Uterus (tissue), 4 donors: ENCODE measurements around the gene SLC35F1. TPM values are rescaled to one million over a fixed set of nuclear protein-coding genes. Genes with fewer than 3 reads are reported as not detected.

Experiments
- DNase-seq, 2 donors: peaks; one replicate each; pipeline ENCODE4 v3.0.0-alpha.2; 2019 to 2020
- H3K27ac ChIP-seq, 2 donors: fragments of 200-600 bp; sonication (generic); 1 replicate in 1 of 2; 2 replicates in 1 of 2; pipeline ENCODE4 v1.5.1; 2016 to 2018
- H3K27me3 ChIP-seq, 2 donors: fragments of 200-600 bp; sonication (generic); one replicate each; pipeline ENCODE4 v1.5.1; 2018 to 2019; ENCODE audit warnings: control low read depth in 1 of 2
- H3K36me3 ChIP-seq, 2 donors: fragments of 200-600 bp; sonication (generic); one replicate each; pipeline ENCODE4 v1.5.1; 2019; ENCODE audit warnings: control low read depth in 1 of 2
- H3K4me1 ChIP-seq, 2 donors: fragments of 200-600 bp; sonication (generic); one replicate each; pipeline ENCODE4 v1.5.1; 2018 to 2019; ENCODE audit warnings: control low read depth in 1 of 2
- H3K4me3 ChIP-seq, 2 donors: fragments of 200-600 bp; sonication (generic); 1 replicate in 1 of 2; 2 replicates in 1 of 2; pipeline ENCODE4 v1.5.1; 2018 to 2019; ENCODE audit warnings: mild to moderate bottlenecking in 1 of 2
- H3K9me3 ChIP-seq, 2 donors: fragments of 200-600 bp; sonication (generic); one replicate each; pipeline ENCODE4 v1.5.1; 2019; ENCODE audit warnings: control low read depth in 1 of 2
- POLR2A ChIP-seq, 2 donors: fragments of 450-650 bp; IDR thresholded peaks; one replicate each; pipeline ENCODE4 v1.6.1; 2016; ENCODE audit warnings: antibody characterized with exemption in 2 of 2, mild to moderate bottlenecking in 1 of 2, moderate library complexity in 1 of 2
- intact Hi-C: fragments of 100-400 bp; cut with DNase I; formaldehyde crosslinking; loops from one replicate; pipeline ENCODE4 v1.15.1; 2023; ENCODE audit warnings: low total_unique reads
- total RNA-seq, 4 donors: library from RNA; depleted of rRNA in 3 of 4; stranded (reverse); fragments of >200 nt in 3 of 4; gene quantifications; one replicate each; pipeline versions ENCODE4 v1.1.0 to v1.2.4, GENCODE V29; 2014 to 2023
- TF ChIP-seq, protein P1 (sequence below), 4 experiments: fragments of 200-600 bp in 2 of 4; fragments of 450-650 bp in 2 of 4; sonication (generic) in 2 of 4; IDR thresholded peaks; one replicate each; pipeline ENCODE4 v1.5.1; 2016 to 2019; ENCODE audit warnings: antibody characterized with exemption in 4 of 4, mild to moderate bottlenecking in 2 of 4, moderate library complexity in 1 of 4
- donor health status: DM: yes; HTN: yes; CAD: no.

The SLC35F1 gene
- total RNA-seq, 4 donors from 2014 or later, result 1.0 to 12.1 (median 9.7) TPM

DNA sequence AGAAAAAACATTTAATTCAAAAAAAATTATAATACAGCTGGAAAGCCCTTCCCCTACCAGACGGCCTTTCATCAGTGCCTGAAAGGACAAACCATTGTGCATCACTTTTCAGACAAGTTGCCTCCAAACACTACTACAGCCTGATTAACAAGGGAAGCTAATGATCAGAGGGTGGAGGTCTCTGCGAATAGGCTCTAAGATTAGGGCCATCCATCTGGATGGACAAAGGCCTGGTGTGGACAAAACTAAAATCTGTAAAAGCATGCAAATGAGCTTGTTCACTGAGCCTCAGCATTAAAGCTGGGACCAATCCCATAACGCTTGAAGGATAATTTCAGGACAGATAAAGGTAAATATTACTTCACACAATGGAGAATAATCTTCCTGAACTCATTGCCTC lies 412.4 kb downstream of the SLC35F1 start:
- H3K36me3 ChIP-seq, result no peaks in the 10 kb centered on the region
- no peak overlapping the region for H3K4me3 ChIP-seq
- no peak for DNase-seq
- H3K4me1 ChIP-seq, result no peaks in the 10 kb centered on the region
- no peak for TF ChIP-seq POLR2A (IDR thresholded peaks at IDR 0.05)
- TF ChIP-seq, protein P1, sequence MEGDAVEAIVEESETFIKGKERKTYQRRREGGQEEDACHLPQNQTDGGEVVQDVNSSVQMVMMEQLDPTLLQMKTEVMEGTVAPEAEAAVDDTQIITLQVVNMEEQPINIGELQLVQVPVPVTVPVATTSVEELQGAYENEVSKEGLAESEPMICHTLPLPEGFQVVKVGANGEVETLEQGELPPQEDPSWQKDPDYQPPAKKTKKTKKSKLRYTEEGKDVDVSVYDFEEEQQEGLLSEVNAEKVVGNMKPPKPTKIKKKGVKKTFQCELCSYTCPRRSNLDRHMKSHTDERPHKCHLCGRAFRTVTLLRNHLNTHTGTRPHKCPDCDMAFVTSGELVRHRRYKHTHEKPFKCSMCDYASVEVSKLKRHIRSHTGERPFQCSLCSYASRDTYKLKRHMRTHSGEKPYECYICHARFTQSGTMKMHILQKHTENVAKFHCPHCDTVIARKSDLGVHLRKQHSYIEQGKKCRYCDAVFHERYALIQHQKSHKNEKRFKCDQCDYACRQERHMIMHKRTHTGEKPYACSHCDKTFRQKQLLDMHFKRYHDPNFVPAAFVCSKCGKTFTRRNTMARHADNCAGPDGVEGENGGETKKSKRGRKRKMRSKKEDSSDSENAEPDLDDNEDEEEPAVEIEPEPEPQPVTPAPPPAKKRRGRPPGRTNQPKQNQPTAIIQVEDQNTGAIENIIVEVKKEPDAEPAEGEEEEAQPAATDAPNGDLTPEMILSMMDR (IDR thresholded peaks at IDR 0.05), result no peak
- H3K27ac ChIP-seq, result peak overlapping the region; percentile 73 to 88
- no peaks in the 10 kb centered on the region for H3K27me3 ChIP-seq
- intact Hi-C loops, result no loop called here
- no peaks in the 10 kb centered on the region for H3K9me3 ChIP-seq

DNA sequence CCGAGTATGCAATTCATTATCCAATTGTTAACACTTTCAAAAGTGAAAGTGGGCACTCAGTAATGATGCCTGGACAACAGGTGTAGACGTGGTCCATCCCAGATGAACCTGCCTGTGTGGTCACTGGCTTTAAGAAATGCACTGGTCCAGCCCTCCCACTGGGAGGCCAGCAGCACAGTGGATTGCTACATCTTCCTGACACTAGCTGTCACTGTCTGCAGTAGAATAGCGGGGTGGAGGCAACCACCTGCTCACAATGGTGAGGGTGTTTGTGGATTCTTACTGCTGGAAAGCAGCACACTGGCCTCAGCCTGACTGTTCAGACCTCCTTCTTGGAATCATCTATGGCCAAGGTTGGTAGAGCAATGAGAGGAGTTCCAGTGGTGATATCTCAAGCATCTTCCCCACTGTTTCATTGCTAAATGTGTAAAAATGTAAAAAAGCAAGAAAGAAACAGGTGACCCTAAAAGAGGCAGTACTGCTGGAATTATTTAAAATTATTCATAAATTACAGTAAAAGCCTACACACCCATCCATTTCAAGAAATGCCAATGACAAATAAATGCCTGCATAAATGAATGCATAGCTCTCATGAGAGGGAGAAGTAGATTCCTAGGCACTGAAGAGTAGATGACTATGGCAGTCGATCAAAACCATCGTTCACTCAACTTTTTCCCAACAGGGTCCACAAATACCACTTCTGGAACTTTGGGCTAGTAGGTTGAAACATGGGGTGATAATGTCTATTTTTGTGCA lies 413.0 kb downstream of the SLC35F1 start:
- DNase-seq, result no peak
- Histone ChIP-seq H3K27ac (peak overlapping the region; percentile 73 to 88), H3K4me1 (no peaks in the 10 kb centered on the region), H3K27me3 (no peaks in the 10 kb centered on the region), H3K4me3 (no peak overlapping the region), H3K36me3 (no peaks in the 10 kb centered on the region), H3K9me3 (no peaks in the 10 kb centered on the region)
- intact Hi-C loops, result no loop called here
- no peak for TF ChIP-seq POLR2A (IDR thresholded peaks at IDR 0.05)
- TF ChIP-seq, protein P1 (IDR thresholded peaks at IDR 0.05), result no peak

DNA sequence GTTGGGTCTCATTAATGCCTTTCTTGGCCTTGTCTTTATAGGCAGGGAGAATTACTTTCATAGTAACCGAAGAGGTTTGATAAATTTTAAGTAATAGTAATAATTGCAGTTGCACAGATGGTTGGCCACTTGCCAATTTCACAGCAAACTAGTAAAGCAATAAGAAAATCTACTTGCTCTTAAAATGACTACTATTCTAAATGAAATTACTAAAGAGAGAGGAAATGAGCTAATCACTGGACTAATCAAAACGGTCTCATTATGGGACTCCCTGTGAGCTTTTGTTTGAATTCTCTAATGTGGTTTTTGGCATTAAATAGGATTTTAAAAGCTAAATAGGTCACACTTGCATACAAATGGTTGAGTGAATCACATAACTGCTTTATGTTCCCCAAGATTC lies 413.6 kb downstream of the SLC35F1 start:
- H3K27ac ChIP-seq, result peak overlapping the region; percentile 9 to 88
- H3K4me3 ChIP-seq, result no peak overlapping the region
- H3K9me3 ChIP-seq, result no peaks in the 10 kb centered on the region
- intact Hi-C loops, result no loop called here
- no peaks in the 10 kb centered on the region for H3K27me3 ChIP-seq
- no peak for TF ChIP-seq POLR2A (IDR thresholded peaks at IDR 0.05)
- TF ChIP-seq, protein P1 (IDR thresholded peaks at IDR 0.05), result no peak
- DNase-seq, result no peak
- no peaks in the 10 kb centered on the region for H3K4me1 ChIP-seq
- H3K36me3 ChIP-seq, result no peaks in the 10 kb centered on the region

DNA sequence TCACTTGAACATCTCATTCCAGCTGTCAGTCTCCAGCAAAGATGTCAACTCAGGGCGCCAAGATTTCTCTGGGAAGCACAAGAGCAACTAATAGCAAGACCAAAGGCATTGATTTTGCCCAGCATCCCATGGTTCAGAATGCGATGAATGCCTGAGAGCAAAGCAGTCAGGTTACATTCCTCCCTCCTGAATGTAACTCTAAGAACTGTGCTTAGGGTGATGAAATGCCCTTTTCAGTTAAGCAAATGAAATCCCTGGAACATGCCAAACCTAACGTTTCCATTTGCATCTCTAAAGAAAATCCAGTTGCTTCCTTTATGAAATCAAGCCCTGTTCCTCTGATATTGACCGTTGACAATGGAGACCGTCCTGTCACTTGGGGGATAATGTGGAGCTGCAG lies 417.1 kb downstream of the SLC35F1 start:
- intact Hi-C loops, result no loop called here
- Histone ChIP-seq H3K27me3 (no peaks in the 10 kb centered on the region), H3K9me3 (no peaks in the 10 kb centered on the region), H3K36me3 (no peaks in the 10 kb centered on the region), H3K27ac (no peak overlapping the region), H3K4me1 (peaks cover 0 to 4% of the 10 kb centered on the region in 2 donors), H3K4me3 (no peak overlapping the region)
- no peak for DNase-seq
- TF ChIP-seq, protein P1 (IDR thresholded peaks at IDR 0.05), result no peak
- TF ChIP-seq POLR2A (IDR thresholded peaks at IDR 0.05), result no peak

DNA sequence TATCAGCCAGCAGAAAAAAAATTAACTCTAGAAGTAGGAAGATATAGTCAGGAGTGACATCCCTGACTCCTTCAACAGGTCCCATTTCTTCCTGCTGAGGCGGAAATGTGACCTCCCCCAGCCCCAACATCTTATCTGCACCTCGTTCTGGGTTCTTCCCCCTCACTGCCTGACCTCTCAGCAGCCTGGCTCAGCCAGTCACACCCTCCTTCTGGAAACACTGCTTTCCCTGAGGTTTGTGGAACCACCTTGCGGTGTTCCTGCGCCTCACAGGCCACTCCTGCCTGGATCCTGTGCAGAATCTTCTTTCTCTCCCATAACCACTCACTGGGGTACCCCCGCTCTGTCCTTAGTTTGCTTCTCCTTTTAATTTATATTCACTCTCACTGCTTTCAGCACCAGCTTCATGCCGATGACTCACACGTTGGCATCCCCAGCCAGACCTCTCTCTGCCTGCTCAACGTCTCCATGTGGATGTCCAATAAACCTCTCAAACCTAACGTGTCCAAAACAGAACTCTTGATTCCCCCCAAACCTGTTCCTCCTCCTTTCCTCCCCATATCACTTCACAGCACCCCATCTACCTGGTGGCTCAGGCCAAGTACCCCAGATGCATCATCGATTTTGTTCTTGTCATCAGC lies 418.3 kb downstream of the SLC35F1 start:
- no peaks in the 10 kb centered on the region for H3K9me3 ChIP-seq
- no peaks in the 10 kb centered on the region for H3K36me3 ChIP-seq
- H3K4me3 ChIP-seq, result no peak overlapping the region
- H3K27ac ChIP-seq, result peak overlapping the region; percentile 69 to 84
- TF ChIP-seq POLR2A (IDR thresholded peaks at IDR 0.05), result no peak
- TF ChIP-seq, protein P1 (IDR thresholded peaks at IDR 0.05), result no peak
- intact Hi-C loops, result no loop called here
- no peaks in the 10 kb centered on the region for H3K27me3 ChIP-seq
- peak; percentile 45 to 47 for DNase-seq
- peaks cover 0 to 4% of the 10 kb centered on the region in 2 donors for H3K4me1 ChIP-seq
